Fibroblast of upper back skin (primary cell): ENCODE results near the gene SNX11.
"Not testable (repeated sequence)": the region's sequence is repeated elsewhere in the genome, so short reads cannot be mapped to it uniquely, and the experiment has no call there.

Experiments
- DNase-seq: peaks from one replicate; pipeline ENCODE4 v3.0.0-alpha.2; 2013

SNX11 gene

DNA sequence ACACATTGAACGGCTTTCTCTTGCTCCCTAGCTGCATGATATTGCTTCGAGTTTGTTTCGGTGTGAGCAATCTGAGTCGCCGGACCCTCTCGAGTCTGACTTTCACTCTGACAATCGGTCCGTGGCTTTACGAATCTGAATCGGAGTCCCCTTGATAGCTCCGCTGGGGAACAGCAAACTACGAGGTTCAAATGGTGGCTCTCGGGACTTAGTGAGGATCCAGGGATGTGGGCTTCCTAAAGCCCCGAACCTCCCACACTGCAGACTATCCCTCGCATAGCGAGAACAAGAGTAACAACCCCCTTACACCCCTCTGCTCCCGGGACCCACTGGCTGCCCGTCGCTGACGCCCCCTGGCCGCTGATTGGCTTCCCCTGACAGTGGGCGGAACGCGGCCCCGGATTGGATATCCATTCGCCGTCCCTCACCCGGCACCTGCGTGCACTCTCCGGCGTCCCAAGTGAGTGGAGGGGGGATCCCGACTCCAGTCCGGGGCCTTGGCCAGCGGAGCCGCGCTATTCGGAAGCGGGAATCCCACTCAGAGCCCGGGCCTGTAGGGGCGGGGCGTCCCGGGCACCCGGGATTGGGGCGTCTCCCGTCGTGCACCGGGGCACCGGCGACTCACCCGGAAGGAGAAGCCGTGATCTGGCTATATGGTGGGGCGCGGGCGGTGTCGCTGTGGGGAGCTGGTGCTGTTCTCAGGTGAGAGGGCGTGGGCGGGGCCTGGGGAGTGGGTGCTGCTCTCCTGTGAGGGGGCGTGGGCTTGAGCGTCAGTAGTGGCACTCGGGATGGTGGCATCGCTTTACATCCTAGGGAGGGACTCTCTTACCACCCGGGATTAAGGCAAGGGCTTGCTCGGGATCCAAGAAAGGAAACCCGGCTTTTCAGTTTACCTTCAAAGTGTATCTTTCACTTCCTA, at the start of gene SNX11:
Gene SNX11 (plus strand): TSS at position 630 of the 919 bp plus-strand sequence. CDS start 4,278 bp downstream, outside the sequence.
- DNase-seq, result peak; percentile 84

DNA sequence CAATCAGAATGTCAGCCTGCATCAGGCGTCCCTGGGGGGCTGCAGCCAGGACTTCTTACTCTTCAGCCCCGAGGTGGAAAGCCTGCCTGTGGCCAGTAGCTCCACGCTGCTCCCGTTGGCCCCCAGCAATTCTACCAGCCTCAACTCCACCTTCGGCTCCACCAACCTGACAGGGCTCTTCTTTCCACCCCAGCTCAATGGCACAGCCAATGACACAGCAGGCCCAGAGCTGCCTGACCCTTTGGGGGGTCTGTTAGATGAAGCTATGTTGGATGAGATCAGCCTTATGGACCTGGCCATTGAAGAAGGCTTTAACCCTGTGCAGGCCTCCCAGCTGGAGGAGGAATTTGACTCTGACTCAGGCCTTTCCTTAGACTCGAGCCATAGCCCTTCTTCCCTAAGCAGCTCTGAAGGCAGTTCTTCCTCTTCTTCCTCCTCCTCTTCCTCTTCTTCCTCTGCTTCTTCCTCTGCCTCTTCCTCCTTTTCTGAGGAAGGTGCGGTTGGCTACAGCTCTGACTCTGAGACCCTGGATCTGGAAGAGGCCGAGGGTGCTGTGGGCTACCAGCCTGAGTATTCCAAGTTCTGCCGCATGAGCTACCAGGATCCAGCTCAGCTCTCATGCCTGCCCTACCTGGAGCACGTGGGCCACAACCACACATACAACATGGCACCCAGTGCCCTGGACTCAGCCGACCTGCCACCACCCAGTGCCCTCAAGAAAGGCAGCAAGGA, 49.0 kb upstream of the SNX11 start:
- no peak for DNase-seq

- no peak for DNase-seq
These were observed 48.4 kb upstream of the SNX11 start for GRCh38 chr17:48059125-48059668.

DNA sequence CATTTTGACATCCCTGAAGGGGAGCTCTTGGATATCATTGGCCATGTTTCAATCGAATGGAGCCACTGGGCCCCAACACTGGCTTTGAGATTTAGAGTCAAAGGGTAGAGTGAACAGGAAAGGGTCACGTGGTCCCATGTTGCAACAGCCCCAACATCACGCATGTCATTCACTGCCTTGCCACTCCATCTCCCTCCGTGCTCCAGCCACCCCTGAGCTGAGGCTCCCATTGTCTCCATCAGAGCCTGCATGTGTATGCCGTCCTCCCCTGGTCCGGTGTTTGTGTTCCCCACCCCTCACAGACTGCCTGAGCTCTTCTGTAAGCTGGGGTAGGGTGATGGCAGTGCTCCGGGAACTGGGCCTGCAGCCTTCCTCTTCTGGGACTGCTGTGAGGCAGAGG, 47.3 kb upstream of the SNX11 start:
- DNase-seq, result no peak

DNA sequence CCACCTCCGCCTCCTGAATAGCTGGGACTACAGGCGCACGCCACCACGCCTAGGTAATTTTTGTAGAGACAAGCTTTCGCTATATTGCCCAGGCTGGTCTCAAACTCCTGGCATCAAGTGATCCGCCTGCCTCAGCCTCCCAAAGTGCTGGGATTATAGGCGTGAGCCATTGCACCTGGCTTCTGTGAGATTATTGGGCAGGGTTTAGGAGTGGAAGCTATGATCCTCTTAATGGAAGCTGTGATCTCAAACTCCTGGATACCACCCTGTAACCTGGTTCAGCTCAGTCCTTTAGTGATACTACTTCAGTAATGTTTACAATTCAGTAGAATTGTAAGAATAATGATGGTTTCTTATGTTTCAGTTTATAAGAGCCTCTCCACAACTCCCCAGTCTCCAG, 45.3 kb upstream of the SNX11 start:
- no peak for DNase-seq

DNA sequence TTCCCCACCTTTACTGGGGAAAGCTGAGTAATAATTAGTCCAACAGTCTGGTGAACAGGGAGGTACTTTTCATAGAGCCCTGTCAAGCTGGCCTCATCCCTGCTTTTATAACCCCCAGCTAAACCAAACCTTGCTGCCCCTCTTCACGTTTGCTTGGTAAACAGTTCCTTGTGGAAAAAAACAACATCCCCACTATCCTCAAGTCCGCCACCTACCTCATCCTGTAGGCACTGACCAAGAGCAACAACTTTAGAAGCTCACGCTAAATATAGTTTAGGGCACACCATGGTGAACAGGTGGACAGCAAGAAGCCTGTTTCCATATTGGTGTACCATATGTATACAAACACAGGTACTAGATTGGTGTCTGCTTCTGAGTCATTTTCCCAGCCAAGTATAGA, 42.9 kb upstream of the SNX11 start:
- DNase-seq, result no peak

- no peak for DNase-seq
These were observed 41.4 kb upstream of the SNX11 start for GRCh38 chr17:48066192-48066591.

DNA sequence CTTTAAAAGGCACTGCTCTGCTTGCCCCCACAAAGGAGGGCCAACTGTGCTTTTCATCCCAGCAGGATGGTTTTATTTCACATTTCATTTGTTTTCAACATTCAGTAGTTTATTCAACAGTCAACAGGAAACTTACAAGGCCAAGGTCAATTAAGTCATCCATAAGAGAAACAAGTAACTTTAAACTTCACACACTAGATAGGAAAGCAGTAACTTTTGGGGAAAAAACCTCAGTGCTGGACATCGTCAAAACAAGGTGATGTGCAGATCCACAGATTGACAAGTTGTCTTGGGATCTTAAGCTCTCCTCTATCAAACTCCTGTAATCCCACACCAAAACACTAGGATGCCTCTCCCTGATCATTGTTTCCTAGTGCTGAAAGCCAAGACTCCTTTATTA, 40.9 kb upstream of the SNX11 start:
- DNase-seq, result no peak

DNA sequence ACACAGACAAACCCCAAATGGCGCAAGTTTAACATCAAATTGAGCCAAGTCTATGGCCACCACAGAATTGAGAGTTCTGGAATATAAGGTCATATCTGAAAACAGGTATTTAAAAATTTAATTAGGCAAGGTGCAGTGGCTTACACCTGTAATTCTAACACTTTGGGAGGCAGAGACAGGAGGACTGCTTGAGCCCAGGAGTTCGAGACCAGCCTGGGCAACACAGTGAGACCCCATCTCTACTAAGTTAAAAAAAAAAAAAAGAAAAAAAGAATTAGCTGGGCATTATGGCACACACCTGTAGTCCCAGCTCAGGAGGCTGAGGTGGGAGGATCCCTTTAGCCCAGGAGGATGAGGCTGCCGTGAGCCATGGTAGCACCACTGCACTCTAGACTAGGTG, 40.3 kb upstream of the SNX11 start:
- no peak for DNase-seq

DNA sequence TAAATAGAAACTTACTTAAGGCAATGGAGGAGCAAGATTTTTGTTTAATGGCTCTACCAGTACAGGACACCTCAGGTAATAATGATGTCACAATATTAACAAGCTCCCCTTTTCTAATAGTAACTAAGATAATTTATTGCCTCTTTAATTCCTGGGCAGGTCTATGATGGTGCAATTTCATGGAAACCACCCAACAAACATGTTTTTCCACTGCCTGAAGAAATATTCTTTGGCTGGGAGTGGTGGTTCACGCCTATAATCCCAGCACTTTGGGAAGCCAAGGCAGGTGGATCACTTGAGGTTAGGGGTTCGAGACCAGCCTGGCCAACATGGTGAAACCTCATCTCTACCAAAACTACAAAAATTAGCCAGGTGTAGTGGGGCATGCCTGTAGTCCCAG, 39.8 kb upstream of the SNX11 start:
- not testable (repeated sequence) for DNase-seq

GRCh38 chr17:48068491-48068961, 39.0 kb upstream of the SNX11 start:
- DNase-seq, result peak; percentile 67

GRCh38 chr17:48070195-48070594, 37.4 kb upstream of the SNX11 start:
- DNase-seq, result no peak

DNA sequence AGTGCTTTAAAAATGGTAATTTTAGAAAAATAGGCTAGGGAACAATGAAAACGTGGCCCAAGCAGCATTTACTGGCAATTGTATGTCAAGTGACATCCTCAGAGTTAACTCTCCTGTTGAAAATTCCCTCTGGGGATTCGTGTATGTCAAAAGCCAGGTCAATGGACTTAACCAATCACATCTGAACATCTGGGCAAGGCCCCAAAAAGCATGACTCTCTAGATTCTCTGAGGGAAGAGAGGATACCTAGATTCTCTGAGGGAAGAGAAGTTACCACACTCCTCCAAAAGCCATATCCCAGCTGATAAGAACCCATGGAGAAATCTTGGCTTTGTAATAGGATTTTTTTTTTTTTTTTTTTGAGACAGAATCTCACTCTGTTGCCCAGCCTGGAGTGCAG, 35.9 kb upstream of the SNX11 start:
- peak; percentile 42 for DNase-seq

- not testable (repeated sequence) for DNase-seq
These were observed 34.8 kb upstream of the SNX11 start for GRCh38 chr17:48072811-48073210.

DNA sequence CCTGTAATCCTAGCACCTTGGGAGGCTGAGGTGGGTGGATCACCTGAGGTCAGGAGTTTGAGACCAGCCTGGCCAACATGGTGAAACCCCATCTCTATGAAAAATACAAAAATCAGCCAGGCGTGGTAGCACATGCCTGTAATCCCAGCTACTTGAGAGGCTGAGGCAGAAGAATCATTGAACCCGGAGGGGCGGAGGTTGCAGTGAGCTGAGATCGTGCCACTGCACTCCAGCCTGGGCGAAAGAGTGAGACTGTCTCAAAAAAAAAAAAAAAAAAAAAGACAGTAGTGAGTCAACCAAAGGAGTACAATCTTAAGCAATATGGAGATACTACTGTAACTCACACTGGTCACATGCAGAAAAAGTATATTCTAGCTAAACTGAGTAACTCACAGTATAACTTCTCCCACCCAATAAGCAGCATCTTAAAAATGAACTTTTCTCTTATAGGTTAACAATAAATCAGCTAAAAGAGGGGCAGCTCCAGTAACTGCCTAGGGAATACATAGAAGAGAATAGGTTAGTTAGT, 33.9 kb upstream of the SNX11 start:
- DNase-seq, result not testable (repeated sequence)

DNA sequence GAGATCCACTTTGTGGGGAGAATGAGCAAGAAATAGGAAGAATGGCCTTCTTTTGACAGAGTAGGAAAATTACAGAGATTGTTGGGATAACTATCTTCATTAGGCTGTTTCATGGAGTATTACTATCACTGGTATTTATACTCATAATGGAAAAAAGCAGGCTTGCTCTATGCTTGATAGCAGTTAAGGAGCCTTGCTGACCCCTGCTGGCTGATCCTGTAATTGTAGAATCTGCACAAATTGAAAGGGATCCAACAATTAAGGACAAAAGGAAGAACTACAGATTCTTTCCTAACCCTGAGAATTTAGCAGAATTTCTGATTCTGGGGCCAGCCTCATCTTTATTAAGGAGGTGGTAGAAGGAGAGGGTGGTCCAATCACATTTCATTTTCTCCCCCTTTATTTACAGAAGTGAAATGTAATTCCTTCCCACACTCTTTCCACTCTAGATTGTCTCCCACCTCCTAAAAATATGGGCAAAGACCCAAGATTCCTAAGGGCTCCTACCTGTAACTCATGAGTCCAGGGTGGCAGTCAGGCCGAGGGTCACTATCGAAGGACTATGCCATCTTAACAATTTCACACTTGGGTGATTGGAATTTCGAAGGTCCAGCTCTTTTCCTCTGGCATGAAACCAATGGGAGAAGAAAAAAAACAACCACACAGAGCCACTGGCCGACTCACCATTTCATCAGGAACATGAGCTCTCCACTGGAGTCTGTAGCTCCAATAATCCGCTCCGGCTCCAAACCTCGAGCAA, 33.1 kb upstream of the SNX11 start:
- DNase-seq, result peak; percentile 81

DNA sequence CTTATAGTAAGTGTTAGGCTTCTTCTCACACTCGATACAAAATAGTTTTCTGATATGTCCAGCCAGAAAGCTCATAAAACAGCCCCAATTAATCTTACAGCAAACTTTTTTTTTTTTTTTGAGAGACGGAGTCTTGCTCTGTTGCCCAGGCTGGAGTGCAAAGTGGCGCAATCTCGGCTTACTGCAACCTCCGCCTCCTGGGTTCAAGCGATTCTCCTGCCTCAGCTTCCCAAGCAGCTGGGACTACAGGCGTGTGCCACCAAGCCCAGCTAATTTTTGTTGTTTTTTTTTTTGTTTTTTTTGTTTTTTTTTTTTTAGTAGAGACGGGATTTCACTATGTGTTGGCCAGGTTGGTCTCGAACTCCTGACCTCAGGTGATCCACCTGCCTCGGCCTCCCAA, 30.4 kb upstream of the SNX11 start:
- not testable (repeated sequence) for DNase-seq

DNA sequence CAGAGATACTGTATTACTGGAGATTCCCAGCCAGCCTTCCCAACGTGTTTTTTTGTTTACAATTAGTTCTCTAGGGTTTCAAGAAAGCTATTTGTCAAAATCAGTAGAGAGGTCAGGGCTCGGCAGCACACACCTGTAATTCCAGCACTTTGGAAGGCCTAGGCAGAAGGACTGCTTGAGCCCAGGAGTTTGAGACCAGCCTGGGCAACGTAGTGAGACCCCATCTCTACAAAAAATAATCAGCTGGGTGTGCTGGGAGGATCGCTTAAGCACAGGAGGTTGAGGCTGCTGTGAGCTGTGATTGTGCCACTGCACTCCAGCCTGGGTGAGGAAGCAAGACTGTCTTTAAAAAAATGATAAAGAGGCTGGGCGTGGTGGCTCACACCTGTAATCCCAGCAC, 25.7 kb upstream of the SNX11 start:
- DNase-seq, result no peak

DNA sequence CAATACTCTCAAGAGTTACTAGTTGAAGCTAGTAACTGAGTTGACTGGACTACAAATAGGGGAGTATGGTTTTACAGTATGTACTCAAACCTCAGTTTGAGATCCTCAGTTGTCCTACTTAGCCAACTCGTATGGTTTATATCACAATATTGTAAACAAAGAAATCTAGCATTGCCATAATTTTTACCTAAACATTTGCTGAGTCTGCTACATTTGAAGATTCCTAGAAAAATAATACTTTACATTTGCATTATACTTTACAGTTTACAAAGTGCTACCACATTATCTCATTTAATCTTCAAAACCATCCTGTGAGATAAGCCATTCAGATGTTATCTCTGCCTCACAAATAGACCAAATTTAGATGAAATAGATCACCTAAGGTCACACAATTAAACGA, 22.6 kb upstream of the SNX11 start:
- no peak for DNase-seq

DNA sequence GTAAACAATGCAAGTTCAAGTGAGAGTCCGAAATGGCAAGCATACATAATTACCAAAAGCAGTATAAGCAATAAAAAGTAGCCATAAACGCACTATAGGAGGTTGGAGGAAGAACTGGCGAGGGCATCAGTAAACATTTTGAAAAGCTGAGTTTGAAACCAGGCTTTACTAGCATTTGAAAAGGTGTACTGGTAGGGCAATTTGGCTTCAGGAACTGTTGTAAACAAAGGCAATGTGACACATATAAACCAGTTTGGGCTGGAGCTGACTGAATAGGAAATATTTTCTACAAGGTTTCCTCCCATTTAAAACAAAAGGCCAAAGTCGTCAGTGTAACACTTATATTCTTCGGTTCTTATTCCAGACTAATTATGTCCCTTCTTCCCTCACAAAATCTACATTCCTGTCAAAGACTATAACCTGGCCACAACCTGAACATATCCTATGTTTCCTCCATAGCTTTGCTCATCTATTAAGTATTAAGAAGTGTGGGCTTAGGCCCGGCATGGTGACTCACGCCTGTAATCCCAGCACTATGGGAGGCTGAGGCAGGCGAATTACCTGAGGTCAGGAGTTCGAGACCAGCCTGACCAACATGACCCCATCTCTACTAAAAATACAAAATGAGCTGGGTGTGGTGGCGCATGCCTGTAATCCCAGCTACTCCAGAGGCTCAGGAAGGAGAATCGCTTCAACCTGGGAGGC, 14.1 kb upstream of the SNX11 start:
- DNase-seq, result no peak

GRCh38 chr17:48095611-48096010, 12.0 kb upstream of the SNX11 start:
- no peak for DNase-seq

DNA sequence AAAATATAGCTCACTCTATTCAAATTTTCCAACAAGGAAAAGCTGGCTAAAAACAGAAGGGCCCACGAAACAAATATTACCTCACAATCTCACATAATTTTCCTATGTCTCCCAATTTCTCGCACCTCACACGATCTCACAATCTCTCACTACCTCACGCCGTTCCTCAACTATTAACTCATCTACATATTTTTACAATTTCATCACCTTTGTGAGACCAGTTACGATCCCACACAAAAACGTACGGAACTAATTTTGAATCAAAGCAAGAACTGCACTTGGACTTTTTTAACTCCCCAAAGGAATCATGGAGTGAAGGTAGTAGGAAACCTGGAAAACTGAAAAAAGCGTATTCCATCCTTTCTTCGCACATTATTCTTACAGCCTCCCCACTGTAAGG, 7.4 kb upstream of the SNX11 start:
- DNase-seq, result peak; percentile 60
